ENCODE measurements around the gene TBX19. TPM values are rescaled to one million over a fixed set of nuclear protein-coding genes. Genes with fewer than 3 reads are reported as not detected.
A peak's percentile ranks its signal among the peaks of the same experiment; 100 is the strongest.

TBX19 gene
- polyA plus RNA-seq, 1 donor (not counting 4 experiments of a cell fraction or from before 2014, with no cell fraction given) = 0.93 TPM

DNA sequence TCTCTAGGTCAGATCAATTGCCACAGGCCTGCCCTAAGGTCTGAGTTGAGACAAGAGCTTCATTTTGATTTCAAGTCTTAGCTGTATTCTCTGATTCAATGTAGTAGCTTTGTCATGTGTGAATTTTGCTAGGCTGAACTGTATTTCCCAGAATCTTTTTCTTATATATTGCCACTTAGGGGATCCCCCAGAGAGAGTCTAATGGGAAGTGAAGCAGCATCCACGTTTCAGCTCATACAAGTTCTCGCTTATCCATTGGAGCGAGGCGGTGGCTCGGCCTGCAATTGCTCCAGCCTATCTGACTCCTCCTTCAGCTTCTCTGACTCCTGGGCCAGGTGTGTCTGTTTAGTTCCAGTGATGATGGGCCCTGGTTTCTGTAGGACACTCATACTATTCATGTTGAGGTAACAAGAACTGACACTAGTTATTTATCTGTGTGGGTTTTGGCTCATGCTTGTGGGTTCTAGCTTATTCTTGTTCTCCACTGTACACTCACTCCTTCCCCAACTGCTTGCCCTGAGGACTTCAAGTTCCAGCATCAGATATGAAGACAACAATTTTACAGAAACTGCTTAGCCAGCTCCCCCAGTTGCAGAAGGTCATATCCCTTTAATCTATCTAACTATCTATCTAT, 48.2 kb downstream of the TBX19 start:
- Histone ChIP-seq H3K4me3 (ENCODE audit: control insufficient read depth in 2 of 3, extremely low read depth in 1 of 3, insufficient read depth in 2 of 3, low read depth in 1 of 3, low read length in 3 of 3) (no peak overlapping the region), H3K9me1 (ENCODE audit: control insufficient read depth, extremely low read depth, insufficient read depth, low read length) (no peaks in the 10 kb centered on the region), H2AFZ (ENCODE audit: control insufficient read depth, low read length) (no peak overlapping the region), H3K4me2 (ENCODE audit: control insufficient read depth, extremely low read depth, insufficient read depth, low read depth, low read length) (no peak overlapping the region), H3K79me2 (ENCODE audit: control insufficient read depth, insufficient read depth, low read length) (no peaks in the 10 kb centered on the region), H3K36me3 (ENCODE audit: control insufficient read depth in 2 of 2, extremely low read depth in 1 of 2, insufficient read depth in 2 of 2, low read length in 2 of 2) (no peaks in the 10 kb centered on the region), H3K4me1 (ENCODE audit: control insufficient read depth, extremely low read depth, insufficient read depth, low read length) (peaks cover 2% of the 10 kb centered on the region), H4K20me1 (ENCODE audit: control insufficient read depth, extremely low read depth, insufficient read depth, low read length) (no peaks in the 10 kb centered on the region), H3K27me3 (ENCODE audit: control insufficient read depth, extremely low read depth, insufficient read depth, low read length) (no peaks in the 10 kb centered on the region), H3K9me3 (ENCODE audit: control insufficient read depth, low read depth, low read length) (no peaks in the 10 kb centered on the region), H3K27ac (ENCODE audit: control insufficient read depth, insufficient read depth, low read length) (no peak overlapping the region), H3K9ac (ENCODE audit: control insufficient read depth, extremely low read depth, insufficient read depth, low read length) (no peak overlapping the region)
- TF ChIP-seq EZH2 (IDR thresholded peaks at IDR 0.05; ENCODE audit: low read length) = no peak
- TF ChIP-seq, protein P1, sequence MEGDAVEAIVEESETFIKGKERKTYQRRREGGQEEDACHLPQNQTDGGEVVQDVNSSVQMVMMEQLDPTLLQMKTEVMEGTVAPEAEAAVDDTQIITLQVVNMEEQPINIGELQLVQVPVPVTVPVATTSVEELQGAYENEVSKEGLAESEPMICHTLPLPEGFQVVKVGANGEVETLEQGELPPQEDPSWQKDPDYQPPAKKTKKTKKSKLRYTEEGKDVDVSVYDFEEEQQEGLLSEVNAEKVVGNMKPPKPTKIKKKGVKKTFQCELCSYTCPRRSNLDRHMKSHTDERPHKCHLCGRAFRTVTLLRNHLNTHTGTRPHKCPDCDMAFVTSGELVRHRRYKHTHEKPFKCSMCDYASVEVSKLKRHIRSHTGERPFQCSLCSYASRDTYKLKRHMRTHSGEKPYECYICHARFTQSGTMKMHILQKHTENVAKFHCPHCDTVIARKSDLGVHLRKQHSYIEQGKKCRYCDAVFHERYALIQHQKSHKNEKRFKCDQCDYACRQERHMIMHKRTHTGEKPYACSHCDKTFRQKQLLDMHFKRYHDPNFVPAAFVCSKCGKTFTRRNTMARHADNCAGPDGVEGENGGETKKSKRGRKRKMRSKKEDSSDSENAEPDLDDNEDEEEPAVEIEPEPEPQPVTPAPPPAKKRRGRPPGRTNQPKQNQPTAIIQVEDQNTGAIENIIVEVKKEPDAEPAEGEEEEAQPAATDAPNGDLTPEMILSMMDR (optimal IDR thresholded peaks at IDR 0.05 in 1 of 3, IDR thresholded peaks at IDR 0.05 in 1 of 3, conservative IDR thresholded peaks at IDR 0.05 in 1 of 3; ENCODE audit: extremely low read depth in 1 of 3, insufficient read depth in 2 of 3, low read length in 3 of 3) = no peak
- DNase-seq (ENCODE audit: low read depth, low spot score) (peak; percentile 21), FAIRE-seq (peak; percentile 41)
- dilution Hi-C loops (cut with MboI; ENCODE audit: extremely low pct_ligation_motif_present, low sequenced_read_pairs) = no loop called here

DNA sequence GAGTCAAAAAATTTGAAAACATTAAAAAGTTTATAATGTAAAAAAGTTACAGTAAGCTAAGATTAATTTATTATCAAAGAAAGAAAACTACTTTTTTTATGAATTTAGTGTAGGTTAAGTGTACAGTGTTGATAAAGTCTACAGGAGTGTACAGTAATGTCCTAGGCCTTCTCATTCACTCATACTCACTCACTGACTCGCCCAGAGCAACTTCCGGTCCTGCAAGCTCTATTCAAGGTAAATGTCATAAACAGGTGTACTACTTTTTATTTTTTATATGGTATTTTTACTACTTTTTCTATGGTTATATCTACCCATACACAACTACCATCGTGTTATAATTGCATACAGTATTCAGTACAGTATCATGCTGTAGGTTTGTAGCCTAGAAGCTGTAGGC, 49.6 kb downstream of the TBX19 start:
- TF ChIP-seq, protein P1 (optimal IDR thresholded peaks at IDR 0.05 in 1 of 3, IDR thresholded peaks at IDR 0.05 in 1 of 3, conservative IDR thresholded peaks at IDR 0.05 in 1 of 3; ENCODE audit: extremely low read depth in 1 of 3, insufficient read depth in 2 of 3, low read length in 3 of 3) = no peak
- no peak for TF ChIP-seq EZH2 (IDR thresholded peaks at IDR 0.05; ENCODE audit: low read length)
- no peaks in the 10 kb centered on the region for H3K36me3 ChIP-seq (ENCODE audit: control insufficient read depth in 2 of 2, extremely low read depth in 1 of 2, insufficient read depth in 2 of 2, low read length in 2 of 2)
- no peak overlapping the region for H3K4me3 ChIP-seq (ENCODE audit: control insufficient read depth in 2 of 3, extremely low read depth in 1 of 3, insufficient read depth in 2 of 3, low read depth in 1 of 3, low read length in 3 of 3)
- no peak overlapping the region for H2AFZ ChIP-seq (ENCODE audit: control insufficient read depth, low read length)
- peaks cover 2% of the 10 kb centered on the region for H3K4me1 ChIP-seq (ENCODE audit: control insufficient read depth, extremely low read depth, insufficient read depth, low read length)
- no peak for DNase-seq (ENCODE audit: low read depth, low spot score)
- no peaks in the 10 kb centered on the region for H3K9me1 ChIP-seq (ENCODE audit: control insufficient read depth, extremely low read depth, insufficient read depth, low read length)
- no peaks in the 10 kb centered on the region for H3K27me3 ChIP-seq (ENCODE audit: control insufficient read depth, extremely low read depth, insufficient read depth, low read length)
- H3K9ac ChIP-seq (ENCODE audit: control insufficient read depth, extremely low read depth, insufficient read depth, low read length) = no peak overlapping the region
- H3K4me2 ChIP-seq (ENCODE audit: control insufficient read depth, extremely low read depth, insufficient read depth, low read depth, low read length) = no peak overlapping the region
- H3K79me2 ChIP-seq (ENCODE audit: control insufficient read depth, insufficient read depth, low read length) = no peaks in the 10 kb centered on the region
- no peak for FAIRE-seq
- no peaks in the 10 kb centered on the region for H3K9me3 ChIP-seq (ENCODE audit: control insufficient read depth, low read depth, low read length)
- dilution Hi-C loops (cut with MboI; ENCODE audit: extremely low pct_ligation_motif_present, low sequenced_read_pairs) = no loop called here
- no peaks in the 10 kb centered on the region for H4K20me1 ChIP-seq (ENCODE audit: control insufficient read depth, extremely low read depth, insufficient read depth, low read length)
- H3K27ac ChIP-seq (ENCODE audit: control insufficient read depth, insufficient read depth, low read length) = no peak overlapping the region

Measured in keratinocyte (primary cell).